Right cardiac atrium (tissue), 5 donors: Measurements from ENCODE around the gene MED15. TPM values are rescaled to one million over a fixed set of nuclear protein-coding genes. Genes with fewer than 3 reads are reported as not detected.

Experiments
- ATAC-seq, 2 donors: fragments of 200-7000 bp; cut with Tn5 transposase; one replicate each; pipeline versions ENCODE4 v1.8.0 to v1.9.1; 2020; ENCODE audit warnings: moderate library complexity in 2 of 2, mild to moderate bottlenecking in 1 of 2
- DNase-seq, 3 donors: peaks; one replicate each; pipeline ENCODE4 v3.0.0-alpha.2; 2020
- H3K27ac ChIP-seq: one replicate; pipeline ENCODE4 v1.5.1; 2013; ENCODE audit warnings: mild to moderate bottlenecking, low read length, control low read depth, moderate library complexity
- H3K27me3 ChIP-seq: one replicate; pipeline ENCODE4 v1.6.1; 2013; ENCODE audit not compliant: control insufficient read depth, insufficient read depth
- H3K4me1 ChIP-seq: one replicate; pipeline ENCODE4 v1.6.1; 2013; ENCODE audit warnings: low read length; ENCODE audit not compliant: control insufficient read depth, insufficient read depth
- H3K4me3 ChIP-seq: one replicate; pipeline ENCODE4 v1.5.1; 2013; ENCODE audit warnings: low read length, control low read depth
- H3K9me3 ChIP-seq: one replicate; pipeline ENCODE4 v1.6.1; 2013; ENCODE audit warnings: low read length; ENCODE audit not compliant: control insufficient read depth
- WGBS: extraction: QIAGEN DNeasy Blood & Tissue Kit; methylation state at CpG from one replicate; pipeline ENCODE4 v1.1.7; 2013; 5-methylcytosine and 5-hydroxymethylcytosine counted together
- intact Hi-C, 4 donors: fragments of 100-400 bp; cut with DNase I; formaldehyde crosslinking; loops; one replicate each; pipeline versions ENCODE4 v1.11.0 to v1.14.0; 2022 to 2023
- polyA plus RNA-seq: library from polyadenylated mRNA; stranded (reverse); fragments of 200-250 nt; gene quantifications from one replicate; pipeline ENCODE4 v1.2.3, GENCODE V29; 2013
- total RNA-seq, 4 donors: library from RNA; stranded (reverse); fragmentation: NEBNext Ultra II Directional; extraction: Animal tissue kit (Norgen Biotek cat#: 25700); gene quantifications; one replicate each; pipeline ENCODE4 v1.2.1, GENCODE V29; 2021
- donor health status: healthy with polysubstance abuse.
- donor health status: DM: no; HTN: yes; CAD: no.
- donor health status: DM: no; HTN: no; CAD: no.
- donor health status: DM: no; HTN: yes; CAD: no; lungs with severe emphysema.
- donor health status: DM: yes; HTN: yes; CAD: no.

The MED15 gene
- total and polyA plus RNA-seq, 5 donors: 30.9 to 53.4 (median 49.5) TPM

DNA sequence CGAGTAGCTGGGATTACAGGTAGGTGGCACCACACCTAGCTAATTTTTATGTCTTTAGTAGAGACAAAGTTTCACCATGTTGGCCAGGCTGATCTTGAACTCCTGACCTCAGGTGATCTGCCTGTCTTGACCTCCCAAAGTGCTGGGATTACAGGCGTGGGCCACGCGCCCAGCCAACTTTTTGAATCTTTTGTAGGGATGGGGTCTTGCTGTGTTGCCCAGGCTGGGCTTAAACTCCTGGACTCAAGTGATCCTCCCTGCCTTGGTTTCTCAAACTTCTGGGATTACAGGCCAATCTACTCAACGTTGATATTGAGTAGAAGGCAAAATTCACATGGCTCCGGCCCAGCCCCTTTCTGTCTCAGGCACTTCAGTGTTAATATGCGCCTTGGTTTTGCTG lies 93.9 kb downstream of the MED15 start:
- Histone ChIP-seq H3K9me3 (no peaks in the 10 kb centered on the region), H3K27ac (no peak overlapping the region), H3K4me3 (no peak overlapping the region), H3K27me3 (no peaks in the 10 kb centered on the region), H3K4me1 (no peaks in the 10 kb centered on the region)
- WGBS: 87% methylated on average over 7 of the region's 7 CpGs
- DNase-seq (no peak), ATAC-seq (no peak)
- intact Hi-C loops: no loop called here

DNA sequence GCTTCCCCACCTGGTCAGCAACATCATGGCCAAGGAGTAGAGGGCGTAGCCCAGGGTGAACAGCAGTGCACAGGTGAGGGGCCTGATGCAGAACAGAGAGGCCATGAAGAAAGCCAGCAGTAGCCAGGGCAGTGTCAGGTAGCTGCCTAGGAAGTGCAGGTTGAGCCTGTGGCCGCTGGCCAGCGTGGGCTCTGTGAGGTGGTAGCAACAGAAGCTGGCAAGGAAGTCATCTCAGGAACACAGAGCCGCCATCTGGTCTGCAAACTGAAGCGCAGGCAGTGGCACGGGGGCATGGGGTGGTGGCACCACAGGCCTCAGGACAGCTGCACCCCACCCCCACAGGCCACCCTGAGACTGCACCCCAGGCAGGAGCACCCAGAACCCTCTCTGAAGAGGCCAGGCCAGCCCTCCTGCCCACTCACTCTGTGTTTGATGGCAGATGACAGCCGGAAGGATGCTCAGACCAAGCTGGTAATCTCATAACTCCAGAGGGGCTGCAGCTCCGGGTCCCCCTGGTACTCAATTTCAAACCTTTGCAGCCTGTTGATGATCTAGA lies 95.3 kb downstream of the MED15 start:
- WGBS: 73% methylated on average over 8 of the region's 8 CpGs

DNA sequence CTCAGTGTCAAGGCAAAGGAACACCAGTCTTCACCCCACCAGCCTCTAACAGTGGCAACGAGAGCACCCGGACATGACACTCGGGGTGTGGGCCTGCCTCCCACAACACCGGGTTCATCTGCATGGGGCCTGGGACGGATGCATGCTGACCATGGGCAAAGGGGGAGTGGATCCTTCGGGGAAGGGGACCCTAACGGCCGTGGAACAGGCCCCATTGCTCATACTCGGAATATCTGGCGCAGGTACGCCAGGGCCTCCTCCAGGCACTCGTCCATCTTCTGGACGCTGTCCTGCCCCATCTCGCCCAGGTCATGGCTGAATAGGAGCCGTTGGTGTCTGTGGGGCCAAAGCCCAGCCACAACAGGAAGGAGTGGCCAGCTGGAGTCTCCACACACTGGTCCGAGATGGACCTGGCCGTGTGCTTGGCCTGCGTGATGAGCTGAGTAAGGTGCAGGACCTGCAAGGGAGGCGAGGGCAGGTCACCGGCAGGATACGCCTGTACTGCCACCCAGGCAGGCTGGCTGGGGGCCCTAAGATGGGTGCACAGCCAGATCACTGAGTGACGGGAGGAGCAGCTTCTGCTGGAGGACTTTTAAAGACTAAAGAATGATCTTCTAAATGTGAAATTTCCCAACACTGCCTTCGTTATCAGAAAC lies 96.8 kb downstream of the MED15 start:
- intact Hi-C loops: no loop called here
- no peak overlapping the region for H3K4me3 ChIP-seq
- DNase-seq: no peak
- H3K27ac ChIP-seq: no peak overlapping the region
- no peaks in the 10 kb centered on the region for H3K4me1 ChIP-seq
- H3K9me3 ChIP-seq: no peaks in the 10 kb centered on the region
- 72% methylated on average over 23 of the region's 23 CpGs for WGBS
- no peak for ATAC-seq
- H3K27me3 ChIP-seq: no peaks in the 10 kb centered on the region

More for the DNA sequence above, 95.3 kb downstream of the MED15 start:
- intact Hi-C loops: no loop called here
- Histone ChIP-seq H3K9me3 (no peaks in the 10 kb centered on the region), H3K4me1 (no peaks in the 10 kb centered on the region), H3K27me3 (no peaks in the 10 kb centered on the region), H3K4me3 (no peak overlapping the region), H3K27ac (no peak overlapping the region)
- no peak for DNase-seq
- no peak for ATAC-seq

DNA sequence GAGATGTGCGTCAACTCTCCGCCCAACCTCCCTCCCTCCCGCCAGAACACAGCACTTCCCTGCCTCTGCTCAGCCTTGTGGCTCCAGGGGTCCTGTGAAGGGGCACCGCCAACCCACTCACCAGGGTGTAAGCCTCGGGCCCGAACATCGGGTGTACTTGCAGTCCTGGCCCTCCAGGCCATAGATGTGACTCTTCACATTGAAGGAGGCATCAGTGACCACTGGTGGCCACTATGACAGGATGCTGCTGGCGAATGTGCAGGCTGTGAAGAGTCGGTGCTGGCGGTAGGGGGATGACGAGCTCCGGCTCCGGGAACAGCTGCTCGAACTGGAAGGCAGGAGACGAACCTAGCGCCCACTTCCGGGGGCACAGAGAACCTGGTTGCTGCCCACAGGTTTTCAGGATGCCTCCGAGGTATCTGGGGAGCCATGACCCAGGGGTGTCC lies 97.4 kb downstream of the MED15 start:
- H3K4me3 ChIP-seq: no peak overlapping the region
- ATAC-seq (no peak), DNase-seq (no peak)
- WGBS: 78% methylated on average over 18 of the region's 18 CpGs
- no peak overlapping the region for H3K27ac ChIP-seq
- H3K27me3 ChIP-seq: no peaks in the 10 kb centered on the region
- no peaks in the 10 kb centered on the region for H3K4me1 ChIP-seq
- H3K9me3 ChIP-seq: no peaks in the 10 kb centered on the region
- intact Hi-C loops: no loop called here

DNA sequence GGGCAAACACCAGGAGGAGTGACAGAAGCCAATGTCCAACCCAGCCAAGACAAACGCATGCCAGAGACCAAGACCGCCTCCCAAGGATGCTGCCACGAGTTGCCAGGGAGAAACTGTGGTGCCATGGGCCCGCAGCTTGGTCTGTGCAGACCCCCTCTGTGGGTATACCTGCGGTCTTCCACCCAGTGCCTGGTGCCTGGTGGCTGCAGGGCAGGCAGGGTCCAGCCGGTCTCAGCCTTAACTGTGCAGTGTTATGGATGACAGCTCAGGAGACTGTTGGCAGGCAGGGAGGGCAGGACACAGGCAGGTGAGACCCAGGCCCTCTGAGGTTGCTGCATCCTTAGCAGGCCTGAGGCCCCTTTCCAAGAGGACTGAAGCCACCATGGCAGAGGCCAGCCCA lies 97.9 kb downstream of the MED15 start:
- intact Hi-C loops: no loop called here
- Histone ChIP-seq H3K4me1 (no peaks in the 10 kb centered on the region), H3K4me3 (no peak overlapping the region), H3K27ac (no peak overlapping the region), H3K9me3 (no peaks in the 10 kb centered on the region), H3K27me3 (no peaks in the 10 kb centered on the region)
- no peak for DNase-seq
- ATAC-seq: no peak
- WGBS: 86% methylated on average over 6 of the region's 6 CpGs

DNA sequence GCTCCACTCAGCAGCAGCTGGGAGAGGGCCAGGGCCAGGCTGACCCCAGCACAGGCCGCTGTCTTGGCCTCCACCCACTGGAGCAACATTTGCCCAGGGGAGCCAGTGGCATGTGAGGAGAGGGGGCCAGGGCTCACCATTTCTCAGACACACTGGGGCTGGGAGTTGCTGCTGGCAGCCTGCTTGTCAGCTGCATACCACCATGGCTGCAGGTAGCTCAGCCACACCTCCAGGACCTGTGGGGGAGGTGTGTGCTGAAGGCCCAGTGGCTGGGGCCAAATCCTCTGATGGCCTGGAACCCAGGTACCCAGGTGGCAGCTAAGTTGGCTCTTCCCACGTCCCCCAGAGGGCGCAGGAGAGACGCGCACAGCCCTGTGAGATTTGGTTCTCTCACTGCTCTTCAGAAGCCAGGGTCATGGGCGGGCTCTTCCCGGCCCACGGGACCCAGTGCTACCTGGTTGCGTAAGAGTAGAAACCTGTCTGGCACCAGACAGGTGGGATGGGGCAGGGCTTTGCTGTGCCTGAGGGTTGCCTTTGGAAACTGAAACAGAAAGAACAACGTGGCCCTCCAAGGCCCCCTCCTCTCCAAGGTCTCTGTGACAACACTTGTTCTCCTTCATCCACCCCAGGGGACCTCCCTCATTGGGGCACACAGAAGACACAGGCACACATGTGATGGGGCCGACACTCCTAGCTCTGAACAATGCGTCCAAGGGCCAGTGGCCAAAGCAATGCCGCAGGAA lies 98.8 kb downstream of the MED15 start:
- Histone ChIP-seq H3K9me3 (no peaks in the 10 kb centered on the region), H3K4me3 (no peak overlapping the region), H3K27me3 (no peaks in the 10 kb centered on the region), H3K4me1 (no peaks in the 10 kb centered on the region), H3K27ac (no peak overlapping the region)
- intact Hi-C loops: no loop called here
- peak; percentile 22 to 23 for ATAC-seq
- DNase-seq: peak in 1 of 3 donors; percentile 64
- WGBS: 44% methylated on average over 13 of the region's 13 CpGs

DNA sequence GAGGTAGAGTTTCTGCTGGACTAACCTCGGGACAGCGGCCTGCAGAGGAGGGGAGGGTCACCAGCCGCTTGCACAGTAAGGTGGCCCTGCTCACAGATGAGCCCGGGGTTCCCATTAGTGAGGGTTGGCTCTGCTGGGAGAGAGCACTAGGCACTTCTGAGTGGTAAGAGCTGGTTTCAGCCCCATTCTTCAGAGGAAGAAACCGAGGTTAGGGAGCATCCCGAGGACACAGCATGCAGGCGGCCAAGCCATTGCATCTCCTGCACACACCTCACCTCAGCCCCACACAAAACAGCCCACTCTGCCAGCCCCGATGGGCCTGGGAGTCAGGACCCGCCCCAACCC lies 99.3 kb downstream of the MED15 start:
- H3K4me1 ChIP-seq: no peaks in the 10 kb centered on the region
- no peaks in the 10 kb centered on the region for H3K27me3 ChIP-seq
- ATAC-seq (no peak), DNase-seq (no peak)
- no peak overlapping the region for H3K4me3 ChIP-seq
- WGBS: 76% methylated on average over 9 of the region's 9 CpGs
- no peaks in the 10 kb centered on the region for H3K9me3 ChIP-seq
- no peak overlapping the region for H3K27ac ChIP-seq
- intact Hi-C loops: no loop called here

DNA sequence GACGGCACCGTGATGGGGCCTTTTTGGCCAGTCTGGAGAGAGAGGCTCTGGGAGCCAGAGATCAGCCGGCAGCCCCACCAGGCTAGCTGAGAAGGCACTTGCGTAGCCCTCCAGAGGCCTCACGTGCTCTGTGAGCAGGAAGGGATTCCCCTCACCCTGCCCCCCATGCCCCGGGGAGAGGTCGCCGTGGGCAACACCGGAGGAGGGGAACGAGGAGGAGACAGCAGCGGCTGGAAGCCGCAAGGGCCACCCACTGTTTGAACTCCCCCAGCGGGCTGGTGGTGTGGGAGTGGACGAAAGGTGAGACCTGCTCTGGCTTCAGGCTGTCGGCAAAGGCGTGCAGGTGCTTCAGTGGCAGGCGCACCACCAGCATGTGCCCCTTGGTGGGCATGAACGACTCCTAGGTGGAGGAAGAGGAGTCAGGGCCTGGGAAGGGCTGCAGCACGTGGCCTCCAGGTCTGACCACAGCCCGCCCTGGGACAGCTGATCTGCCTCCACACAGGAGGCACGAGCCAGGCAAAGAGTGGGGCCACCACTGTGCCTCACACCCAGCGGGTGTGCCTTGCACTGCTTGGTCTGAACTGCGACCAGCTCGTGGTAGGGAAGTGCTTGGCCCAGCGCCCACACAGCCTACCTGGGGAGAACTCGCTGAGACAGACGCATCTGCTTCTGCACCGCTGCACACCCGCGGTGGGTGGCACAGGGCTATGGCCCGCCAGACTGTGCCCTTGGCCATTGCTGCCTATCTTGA lies 99.9 kb downstream of the MED15 start:
- Histone ChIP-seq H3K27me3 (no peaks in the 10 kb centered on the region), H3K4me1 (no peaks in the 10 kb centered on the region), H3K4me3 (no peak overlapping the region), H3K27ac (no peak overlapping the region), H3K9me3 (no peaks in the 10 kb centered on the region)
- ATAC-seq: no peak
- intact Hi-C loops: no loop called here
- DNase-seq: no peak
- 60% methylated on average over 31 of the region's 31 CpGs for WGBS

DNA sequence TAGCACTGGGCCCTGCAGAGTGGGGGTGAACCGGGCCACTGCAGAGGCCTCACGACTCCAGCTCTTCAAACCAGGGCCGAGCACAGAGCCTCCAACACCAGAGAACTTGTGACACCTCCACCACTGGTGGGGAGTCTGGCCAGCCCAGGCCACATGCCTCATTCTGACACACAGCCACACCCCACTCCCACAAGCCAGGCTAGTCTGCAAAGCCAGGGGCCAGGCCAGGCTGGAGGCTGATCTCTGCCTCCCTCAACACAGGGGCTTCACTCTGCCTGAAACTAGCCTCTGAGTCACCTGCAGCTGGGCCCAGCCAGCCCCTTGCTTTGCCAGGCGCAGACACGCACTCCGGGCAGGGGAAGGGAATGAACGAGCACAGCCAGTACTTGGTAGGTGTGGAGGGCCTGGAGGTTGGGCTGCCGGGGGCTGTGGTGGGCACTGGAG lies 102.9 kb downstream of the MED15 start:
- 79% methylated on average over 8 of the region's 8 CpGs for WGBS
- Histone ChIP-seq H3K9me3 (no peaks in the 10 kb centered on the region), H3K4me1 (no peaks in the 10 kb centered on the region), H3K27me3 (no peaks in the 10 kb centered on the region), H3K27ac (no peak overlapping the region), H3K4me3 (no peak overlapping the region)
- intact Hi-C loops: no loop called here
- no peak for DNase-seq
- ATAC-seq: no peak

DNA sequence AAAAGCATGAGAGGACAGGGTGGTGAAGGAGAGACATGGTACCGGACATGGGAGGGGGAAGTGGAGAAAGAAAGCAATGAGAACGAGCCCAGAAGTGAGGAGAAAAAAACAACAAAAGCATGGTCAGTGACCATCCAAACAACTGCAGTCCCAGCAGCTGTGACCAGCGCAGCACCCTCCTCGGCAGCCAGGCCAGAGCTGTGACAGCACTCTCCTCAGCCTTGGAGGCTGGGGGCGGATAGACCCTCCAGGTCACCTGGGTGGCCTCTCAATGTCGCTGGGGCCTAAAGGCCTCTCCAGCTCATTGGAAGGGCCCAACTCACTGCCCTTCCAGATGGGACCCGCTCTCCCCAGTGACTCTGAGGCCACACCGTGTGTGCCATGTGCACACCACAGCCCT lies 103.3 kb downstream of the MED15 start:
- H3K9me3 ChIP-seq: no peaks in the 10 kb centered on the region
- no peak overlapping the region for H3K4me3 ChIP-seq
- WGBS: 82% methylated on average over 8 of the region's 8 CpGs
- intact Hi-C loops: no loop called here
- DNase-seq (no peak), ATAC-seq (no peak)
- H3K27ac ChIP-seq: no peak overlapping the region
- no peaks in the 10 kb centered on the region for H3K27me3 ChIP-seq
- H3K4me1 ChIP-seq: no peaks in the 10 kb centered on the region

DNA sequence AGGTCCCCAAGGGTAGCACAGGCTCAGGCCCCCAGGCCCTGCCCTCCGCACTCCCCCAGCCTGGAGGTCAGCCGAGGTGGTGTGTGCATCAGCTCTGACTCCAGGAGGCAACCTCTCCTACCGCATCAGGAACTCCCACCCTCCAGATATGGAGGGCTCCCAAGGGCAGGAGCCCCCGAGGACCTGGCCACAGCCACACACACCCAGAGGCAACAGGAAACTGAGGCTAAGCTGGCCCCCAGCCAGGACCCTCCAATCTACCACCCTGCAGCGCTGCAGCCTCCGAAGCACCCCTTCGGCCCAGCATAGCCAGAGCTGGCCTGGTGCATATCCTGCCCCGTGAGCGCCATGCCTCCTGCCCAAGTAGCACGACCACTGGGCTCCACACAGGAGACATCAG lies 104.0 kb downstream of the MED15 start:
- WGBS: 82% methylated on average over 10 of the region's 10 CpGs
- no peak overlapping the region for H3K27ac ChIP-seq
- no peak overlapping the region for H3K4me3 ChIP-seq
- ATAC-seq: no peak
- DNase-seq: no peak
- intact Hi-C loops: no loop called here
- no peaks in the 10 kb centered on the region for H3K9me3 ChIP-seq
- no peaks in the 10 kb centered on the region for H3K27me3 ChIP-seq
- no peaks in the 10 kb centered on the region for H3K4me1 ChIP-seq
